Erythroblast (primary cell): Measurements from ENCODE around the gene KDSR.

ENCODE experiments used
- GATA1 ChIP-seq: IDR thresholded peaks from 2 replicates; pipeline ENCODE4 v1.6.1; 2011; ENCODE audit warnings: low read depth, mild to moderate bottlenecking, control low read depth, low read length, moderate library complexity
- POLR2A ChIP-seq: IDR thresholded peaks from 2 replicates; pipeline ENCODE4 v1.6.1; 2011; ENCODE audit warnings: mild to moderate bottlenecking, low read length

DNA sequence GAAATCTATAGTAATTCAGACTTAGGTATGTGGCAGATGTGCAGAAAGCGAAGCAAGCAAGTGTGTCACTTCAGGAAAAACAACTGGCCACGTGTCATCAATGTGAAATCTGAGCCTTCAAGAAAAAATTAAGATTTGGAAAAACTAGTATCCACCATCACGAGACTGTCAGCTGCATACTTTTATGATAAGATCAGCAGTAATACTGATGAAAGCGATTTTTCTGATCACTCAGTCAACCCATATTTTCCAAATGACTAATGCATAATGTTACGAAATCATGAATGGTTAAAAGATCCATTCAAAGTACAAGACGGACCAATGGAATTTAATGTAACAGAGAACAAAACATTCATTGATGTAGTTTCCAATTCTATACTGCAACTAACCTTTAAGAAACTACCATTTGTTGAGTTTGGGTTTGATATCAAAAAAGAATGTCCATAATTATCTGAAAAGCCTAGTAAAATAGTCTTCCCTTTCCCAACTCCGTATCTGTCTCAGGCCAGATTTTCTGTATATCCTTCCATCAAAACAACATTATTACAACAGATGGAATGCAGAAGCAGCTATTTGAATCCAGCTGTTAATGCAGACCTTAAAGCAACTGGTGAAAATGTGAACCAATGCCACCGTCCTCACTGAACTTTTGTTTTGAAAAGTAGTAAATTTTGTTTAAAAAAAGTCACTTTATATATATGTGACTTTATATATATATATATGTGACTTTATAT lies 30.5 kb downstream of the KDSR start:
- TF ChIP-seq POLR2A = no peak
- TF ChIP-seq GATA1 = no peak
